Gastrocnemius medialis (tissue), 4 donors: ENCODE measurements around the gene CCDC141.

Experiments
- POLR2A ChIP-seq, 2 donors: fragments of 450-650 bp; IDR thresholded peaks; one replicate each; pipeline ENCODE4 v1.6.1; 2017; ENCODE audit warnings: antibody characterized with exemption in 2 of 2, mild to moderate bottlenecking in 2 of 2, moderate library complexity in 2 of 2
- TF ChIP-seq, protein P1 (sequence below), 5 experiments: fragments of 450-650 bp in 3 of 5; fragments of 200-600 bp in 2 of 5; sonication (generic) in 2 of 5; IDR thresholded peaks in 4 of 5; conservative IDR thresholded peaks in 1 of 5; 1 replicate in 4 of 5; 2 replicates in 1 of 5; pipeline ENCODE4 v1.5.1; 2016 to 2019; ENCODE audit warnings: antibody characterized with exemption in 5 of 5, mild to moderate bottlenecking in 3 of 5, moderate library complexity in 3 of 5

DNA sequence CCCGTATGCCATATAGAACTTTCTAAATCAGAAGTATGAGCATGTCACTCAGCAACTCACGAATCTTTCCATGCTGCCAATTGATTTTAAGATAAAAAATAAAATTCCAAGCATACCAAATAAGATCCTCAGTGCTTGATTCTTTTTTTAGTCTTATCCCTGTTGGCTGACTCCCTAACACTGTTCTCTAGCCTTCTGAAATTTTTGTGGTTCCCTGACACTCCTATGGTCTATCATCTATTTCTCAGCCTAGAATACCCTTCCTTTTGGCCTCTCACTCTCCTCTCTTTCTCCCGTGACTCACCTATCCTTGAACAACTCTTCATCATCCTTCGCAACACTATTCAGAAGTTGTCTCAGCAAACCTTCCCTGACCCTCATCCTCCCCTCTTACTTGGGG, 50.5 kb downstream of the CCDC141 start:
- TF ChIP-seq, protein P1, sequence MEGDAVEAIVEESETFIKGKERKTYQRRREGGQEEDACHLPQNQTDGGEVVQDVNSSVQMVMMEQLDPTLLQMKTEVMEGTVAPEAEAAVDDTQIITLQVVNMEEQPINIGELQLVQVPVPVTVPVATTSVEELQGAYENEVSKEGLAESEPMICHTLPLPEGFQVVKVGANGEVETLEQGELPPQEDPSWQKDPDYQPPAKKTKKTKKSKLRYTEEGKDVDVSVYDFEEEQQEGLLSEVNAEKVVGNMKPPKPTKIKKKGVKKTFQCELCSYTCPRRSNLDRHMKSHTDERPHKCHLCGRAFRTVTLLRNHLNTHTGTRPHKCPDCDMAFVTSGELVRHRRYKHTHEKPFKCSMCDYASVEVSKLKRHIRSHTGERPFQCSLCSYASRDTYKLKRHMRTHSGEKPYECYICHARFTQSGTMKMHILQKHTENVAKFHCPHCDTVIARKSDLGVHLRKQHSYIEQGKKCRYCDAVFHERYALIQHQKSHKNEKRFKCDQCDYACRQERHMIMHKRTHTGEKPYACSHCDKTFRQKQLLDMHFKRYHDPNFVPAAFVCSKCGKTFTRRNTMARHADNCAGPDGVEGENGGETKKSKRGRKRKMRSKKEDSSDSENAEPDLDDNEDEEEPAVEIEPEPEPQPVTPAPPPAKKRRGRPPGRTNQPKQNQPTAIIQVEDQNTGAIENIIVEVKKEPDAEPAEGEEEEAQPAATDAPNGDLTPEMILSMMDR (IDR thresholded peaks at IDR 0.05 in 4 of 5, conservative IDR thresholded peaks at IDR 0.05 in 1 of 5) = no peak
- no peak for TF ChIP-seq POLR2A (IDR thresholded peaks at IDR 0.05)
